Right ventricle myocardium superior (tissue), 1 donor: ENCODE measurements around the gene DOCK9. TPM values are rescaled to one million over a fixed set of nuclear protein-coding genes. Genes with fewer than 3 reads are reported as not detected.
"Not testable (repeated sequence)": the region's sequence is repeated elsewhere in the genome, so short reads cannot be mapped to it uniquely, and the experiment has no call there.

ENCODE experiments used
- ATAC-seq: fragments of 200-7000 bp; cut with Tn5 transposase; one replicate; pipeline ENCODE4 v1.9.1; 2020; ENCODE audit warnings: mild to moderate bottlenecking; ENCODE audit not compliant: poor library complexity
- DNase-seq: peaks from one replicate; pipeline ENCODE4 v3.0.0-alpha.2; 2020
- intact Hi-C: fragments of 100-400 bp; cut with DNase I; formaldehyde crosslinking; loops from one replicate; pipeline ENCODE4 v1.11.2; 2022
- total RNA-seq: library from RNA; stranded (reverse); fragmentation: NEBNext Ultra II Directional; extraction: Animal tissue kit (Norgen Biotek cat#: 25700); gene quantifications from one replicate; pipeline ENCODE4 v1.2.1, GENCODE V29; 2021
- donor health status: DM: no; HTN: yes; CAD: no; lungs with severe emphysema.

Gene DOCK9
- total RNA-seq, 1 donor from 2014 or later: 28.3 TPM

DNA sequence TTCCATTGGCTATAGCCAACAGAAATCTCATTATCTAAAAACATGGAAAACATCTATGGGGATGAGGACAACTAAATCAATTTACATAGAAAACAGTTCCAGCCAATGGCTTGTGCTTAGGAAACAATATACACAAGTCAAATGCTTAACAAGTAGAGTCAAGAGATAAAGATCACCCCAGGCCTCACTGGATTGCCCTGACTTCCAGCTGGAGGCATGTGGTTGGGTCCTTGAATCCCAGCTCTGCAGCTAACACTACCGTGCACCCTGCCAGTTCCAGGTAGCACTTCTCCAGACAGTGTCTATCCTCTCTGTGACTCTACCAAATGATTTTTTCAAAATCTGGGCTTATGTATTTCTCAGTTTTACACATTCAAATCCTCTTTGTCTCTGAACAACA, 80.2 kb downstream of the DOCK9 start:
- ATAC-seq: no peak
- intact Hi-C loops: loop anchor here (10.0 kb wide), 1 partner anchor 137 kb away; no protein-coding TSS in a partner anchor
- DNase-seq: no peak

DNA sequence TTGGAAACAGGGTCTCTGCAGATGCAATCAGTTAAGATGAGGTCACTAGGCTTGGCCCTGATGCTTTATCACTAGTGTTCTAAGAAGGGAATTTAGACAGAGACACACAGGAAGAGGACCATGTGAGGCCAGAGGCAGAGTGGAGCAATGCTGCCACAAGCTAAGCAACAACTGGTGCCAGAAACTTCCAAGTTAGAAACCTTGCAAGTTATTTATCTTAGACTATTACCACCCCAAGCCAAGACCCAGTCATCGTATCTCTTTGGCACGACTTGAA, 81.1 kb downstream of the DOCK9 start:
- no peak for ATAC-seq
- intact Hi-C loops: loop anchor here (10.0 kb wide), 1 partner anchor 138 kb away; no protein-coding TSS in a partner anchor
- no peak for DNase-seq

GRCh38 chr13:98896083-98896867, 81.6 kb downstream of the DOCK9 start:
- DNase-seq (no peak), ATAC-seq (no peak)
- intact Hi-C loops: loop anchor here (10.0 kb wide), 1 partner anchor 139 kb away; no protein-coding TSS in a partner anchor

DNA sequence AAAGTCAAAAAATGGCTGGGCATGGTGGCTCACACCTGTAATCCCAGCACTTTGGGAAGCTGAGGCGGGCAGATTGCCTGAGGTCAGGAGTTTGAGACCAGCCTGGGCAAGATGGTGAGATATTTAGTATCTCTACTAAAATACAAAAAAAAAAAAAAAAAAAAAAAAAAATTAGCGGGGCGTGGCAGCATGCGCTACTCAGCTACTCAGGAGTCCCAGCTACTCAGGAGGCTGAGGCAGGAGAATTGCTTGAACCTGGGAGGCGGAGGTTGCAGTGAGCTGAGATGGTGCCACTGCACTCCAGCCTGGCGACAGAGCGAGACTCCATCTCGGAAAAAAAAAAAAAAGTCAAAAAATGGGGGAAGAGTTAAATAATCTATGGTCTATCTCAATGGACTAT, 83.0 kb downstream of the DOCK9 start:
- ATAC-seq, DNase-seq: not testable (repeated sequence)
- intact Hi-C loops: loop anchor here (10.0 kb wide), 1 partner anchor 140 kb away; no protein-coding TSS in a partner anchor

DNA sequence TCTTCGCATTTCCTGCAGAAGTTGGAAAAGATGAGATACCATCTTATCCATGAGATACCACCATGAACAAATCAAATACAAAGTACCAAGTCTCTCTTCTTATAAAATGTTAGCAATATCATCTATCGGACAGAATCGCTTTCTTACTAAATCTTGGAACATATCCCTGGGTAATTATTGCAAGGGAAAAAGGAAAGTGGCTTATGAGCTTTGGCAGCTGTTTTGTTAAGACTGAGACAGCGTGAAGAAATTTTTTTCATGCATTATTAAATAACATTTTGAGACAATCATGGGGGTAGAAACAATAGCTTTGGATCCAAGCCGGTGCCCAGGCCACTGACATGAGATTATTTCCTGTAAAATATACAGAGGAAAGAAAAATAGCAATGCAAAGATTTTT, 84.5 kb downstream of the DOCK9 start:
- intact Hi-C loops: loop anchor here (10.0 kb wide), 1 partner anchor 141 kb away; no protein-coding TSS in a partner anchor
- no peak for ATAC-seq
- DNase-seq: no peak

DNA sequence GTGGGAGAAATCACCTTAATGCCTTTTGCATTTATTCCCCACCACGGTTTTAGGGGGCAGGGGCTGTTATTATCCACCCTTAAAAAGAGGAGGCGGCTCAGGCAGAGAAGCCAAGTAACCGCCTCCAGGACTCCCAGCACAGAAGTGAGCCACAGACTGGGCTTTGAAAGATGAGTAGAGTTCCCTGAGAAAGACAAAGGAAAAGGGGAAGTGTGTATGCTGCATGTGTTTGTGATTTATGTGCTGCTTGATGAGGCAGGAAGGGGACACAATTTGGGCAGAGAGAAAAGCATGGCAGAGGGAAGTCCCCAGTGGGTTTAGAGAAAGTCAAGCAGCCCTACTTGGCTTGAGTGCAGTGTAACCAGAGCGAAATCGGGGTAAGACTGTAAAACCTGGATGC, 85.0 kb downstream of the DOCK9 start:
- intact Hi-C loops: loop anchor here (10.0 kb wide), 1 partner anchor 142 kb away; no protein-coding TSS in a partner anchor
- ATAC-seq (no peak), DNase-seq (no peak)

DNA sequence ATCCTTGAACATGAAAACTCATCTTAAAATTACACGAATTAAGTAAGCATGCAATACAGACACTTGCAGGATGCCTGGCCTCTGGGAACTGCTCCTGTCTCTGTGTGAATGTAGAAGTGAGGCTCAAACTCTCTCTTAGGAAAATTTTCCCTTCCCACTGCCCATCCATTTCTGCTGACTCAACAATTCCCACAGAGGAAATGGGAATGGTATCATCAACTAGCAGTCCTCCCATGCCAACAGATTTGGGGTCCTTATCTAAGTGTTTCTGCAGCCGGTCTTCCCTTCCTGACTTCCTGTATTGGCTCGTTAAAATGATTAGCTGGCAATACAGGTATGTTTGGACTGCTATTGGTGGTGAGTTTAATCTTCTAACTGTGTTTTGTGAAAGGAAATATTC, 85.8 kb downstream of the DOCK9 start:
- DNase-seq (no peak), ATAC-seq (no peak)
- intact Hi-C loops: loop anchor here (10.0 kb wide), 1 partner anchor 143 kb away; no protein-coding TSS in a partner anchor

- DNase-seq (no peak), ATAC-seq (no peak)
- intact Hi-C loops: loop anchor here (10.0 kb wide), 1 partner anchor 144 kb away; no protein-coding TSS in a partner anchor
Observed at GRCh38 chr13:98890925-98891324, 86.9 kb downstream of the DOCK9 start.

GRCh38 chr13:98890186-98890585, 87.7 kb downstream of the DOCK9 start:
- DNase-seq: no peak
- intact Hi-C loops: loop anchor here (10.0 kb wide), 1 partner anchor 145 kb away; no protein-coding TSS in a partner anchor
- ATAC-seq: peak; percentile 52

GRCh38 chr13:98889419-98890085, 88.3 kb downstream of the DOCK9 start:
- DNase-seq (no peak), ATAC-seq (no peak)
- intact Hi-C loops: loop anchor here (10.0 kb wide), 1 partner anchor 145 kb away; no protein-coding TSS in a partner anchor

- intact Hi-C loops: no loop called here
- no peak for ATAC-seq
- no peak for DNase-seq
Observed at GRCh38 chr13:98888890-98889279, 89.0 kb downstream of the DOCK9 start.

GRCh38 chr13:98888222-98888889, 89.5 kb downstream of the DOCK9 start:
- DNase-seq (no peak), ATAC-seq (no peak)
- intact Hi-C loops: no loop called here

DNA sequence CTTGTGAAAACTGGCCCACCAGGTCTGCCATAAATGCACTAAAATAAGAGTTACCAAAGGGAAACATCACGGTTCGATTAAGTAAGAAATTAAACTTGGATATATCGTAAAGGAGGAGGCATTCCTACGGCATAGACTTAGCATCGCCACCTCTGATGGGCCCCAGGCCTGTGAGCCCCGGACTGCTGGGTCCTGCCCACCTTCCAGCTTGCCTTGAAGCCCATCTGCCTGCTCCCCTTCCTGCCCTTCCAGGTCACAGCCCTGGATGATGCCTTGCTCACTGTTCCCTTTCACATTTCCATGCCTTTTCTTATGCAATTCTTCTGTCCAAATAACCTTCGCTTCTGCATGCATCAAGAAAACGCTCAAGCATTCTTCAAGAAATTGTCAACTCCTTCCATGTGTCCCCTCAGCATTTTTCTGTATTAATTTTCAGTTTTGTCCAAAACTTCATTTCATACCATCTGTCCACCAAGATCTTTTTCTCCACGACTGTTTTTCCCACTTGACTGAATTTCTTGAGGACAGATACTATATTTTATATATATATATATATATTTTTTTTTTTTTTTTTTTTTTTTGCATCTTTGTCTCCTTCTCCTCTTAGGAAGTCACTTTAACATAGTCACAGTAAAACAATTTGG, 91.2 kb downstream of the DOCK9 start:
- intact Hi-C loops: no loop called here
- DNase-seq (no peak), ATAC-seq (no peak)

DNA sequence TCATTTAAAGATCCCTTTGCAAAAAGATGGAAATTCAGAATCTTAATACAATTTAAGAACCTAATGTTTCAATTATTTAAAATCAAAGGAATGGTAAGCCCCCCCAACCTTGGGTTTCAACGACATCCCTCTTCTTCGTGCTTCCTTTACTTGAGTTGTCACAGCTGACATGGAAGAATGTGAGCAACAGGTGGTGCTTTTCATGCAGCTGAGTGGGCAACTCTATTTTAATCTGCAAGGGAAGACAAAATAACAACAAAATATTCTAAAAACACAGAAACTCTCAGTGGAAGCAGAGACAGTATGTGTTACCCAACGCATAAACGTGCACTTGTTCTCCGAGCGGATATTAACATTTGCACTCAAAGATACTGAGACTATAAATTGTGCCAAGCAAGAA, 92.3 kb downstream of the DOCK9 start:
- intact Hi-C loops: no loop called here
- ATAC-seq: no peak

DNA sequence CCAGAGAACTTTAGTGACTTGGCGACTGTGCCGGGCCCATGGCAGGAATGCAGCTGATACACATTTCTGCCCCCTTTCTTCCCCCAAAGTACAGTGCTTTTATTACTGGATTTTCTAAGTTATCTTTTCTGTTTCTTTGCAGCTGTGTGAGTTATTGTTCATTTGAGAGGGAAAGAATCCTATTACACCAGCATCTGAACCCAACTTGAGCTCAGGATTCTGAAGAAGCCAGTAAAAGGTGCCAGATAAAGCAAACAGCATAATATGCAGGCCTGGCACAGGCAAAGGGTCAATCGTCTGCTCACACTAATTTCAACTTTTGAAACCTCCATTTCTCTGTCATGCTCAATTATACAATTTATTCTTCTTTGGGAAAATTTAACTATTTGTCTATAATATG, 93.9 kb downstream of the DOCK9 start:
- intact Hi-C loops: no loop called here
- DNase-seq: no peak
- ATAC-seq: no peak

More for the DNA sequence above, 92.3 kb downstream of the DOCK9 start:
- DNase-seq: no peak

GRCh38 chr13:98881390-98881789, 96.5 kb downstream of the DOCK9 start:
- ATAC-seq: no peak
- DNase-seq: no peak
- intact Hi-C loops: no loop called here

GRCh38 chr13:98880677-98881076, 97.2 kb downstream of the DOCK9 start:
- ATAC-seq (no peak), DNase-seq (no peak)
- intact Hi-C loops: no loop called here

- intact Hi-C loops: no loop called here
- ATAC-seq (no peak), DNase-seq (no peak)
Observed at GRCh38 chr13:98879957-98880356, 97.9 kb downstream of the DOCK9 start.

GRCh38 chr13:98879127-98879520, 98.7 kb downstream of the DOCK9 start:
- no peak for ATAC-seq
- intact Hi-C loops: no loop called here
- DNase-seq: no peak
